VCaP (cell line): Measurements from ENCODE around the gene WNT3A.

ENCODE experiments used
- H3K27ac ChIP-seq: fragments of 450-650 bp; 2 replicates; pipeline ENCODE4 v1.5.1; 2017
- CTCF ChIP-seq: fragments of 450-650 bp; conservative IDR thresholded peaks from 2 replicates; pipeline ENCODE4 v1.5.1; 2017; ENCODE audit warnings: mild to moderate bottlenecking, moderate library complexity

The WNT3A gene

GRCh38 chr1:228005511-228006033 lies 1.2 kb upstream of the WNT3A start:
- no peak for TF ChIP-seq CTCF
- H3K27ac ChIP-seq: no peak overlapping the region

- no peak for TF ChIP-seq CTCF
- H3K27ac ChIP-seq: no peak overlapping the region
Measured at GRCh38 chr1:228006034-228006785, 588 bp upstream of the WNT3A start.

GRCh38 chr1:228007049-228007800 lies 427 bp downstream of the WNT3A start:
- TF ChIP-seq CTCF: no peak
- H3K27ac ChIP-seq: no peak overlapping the region

GRCh38 chr1:228007801-228008341 lies 1.1 kb downstream of the WNT3A start:
- no peak overlapping the region for H3K27ac ChIP-seq
- TF ChIP-seq CTCF: no peak

- no peak for TF ChIP-seq CTCF
- no peak overlapping the region for H3K27ac ChIP-seq
Measured at GRCh38 chr1:228008391-228009115, 1.8 kb downstream of the WNT3A start.

- H3K27ac ChIP-seq: no peak overlapping the region
- TF ChIP-seq CTCF: no peak
Measured at GRCh38 chr1:228009116-228009827, 2.5 kb downstream of the WNT3A start.
